Measurements from ENCODE around the gene CES3.

- TF ChIP-seq, protein P1, sequence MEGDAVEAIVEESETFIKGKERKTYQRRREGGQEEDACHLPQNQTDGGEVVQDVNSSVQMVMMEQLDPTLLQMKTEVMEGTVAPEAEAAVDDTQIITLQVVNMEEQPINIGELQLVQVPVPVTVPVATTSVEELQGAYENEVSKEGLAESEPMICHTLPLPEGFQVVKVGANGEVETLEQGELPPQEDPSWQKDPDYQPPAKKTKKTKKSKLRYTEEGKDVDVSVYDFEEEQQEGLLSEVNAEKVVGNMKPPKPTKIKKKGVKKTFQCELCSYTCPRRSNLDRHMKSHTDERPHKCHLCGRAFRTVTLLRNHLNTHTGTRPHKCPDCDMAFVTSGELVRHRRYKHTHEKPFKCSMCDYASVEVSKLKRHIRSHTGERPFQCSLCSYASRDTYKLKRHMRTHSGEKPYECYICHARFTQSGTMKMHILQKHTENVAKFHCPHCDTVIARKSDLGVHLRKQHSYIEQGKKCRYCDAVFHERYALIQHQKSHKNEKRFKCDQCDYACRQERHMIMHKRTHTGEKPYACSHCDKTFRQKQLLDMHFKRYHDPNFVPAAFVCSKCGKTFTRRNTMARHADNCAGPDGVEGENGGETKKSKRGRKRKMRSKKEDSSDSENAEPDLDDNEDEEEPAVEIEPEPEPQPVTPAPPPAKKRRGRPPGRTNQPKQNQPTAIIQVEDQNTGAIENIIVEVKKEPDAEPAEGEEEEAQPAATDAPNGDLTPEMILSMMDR (IDR thresholded peaks at IDR 0.05) = peak in 2 of 3 donors; percentile 39 to 60
- TF ChIP-seq EP300 (IDR thresholded peaks at IDR 0.05) = no peak
These were observed 53.0 kb downstream of the CES3 start for GRCh38 chr16:67013823-67014633.

Measured in ovary (tissue), 3 donors.